Measurements from ENCODE around the gene UBE2L3.
"Not testable (repeated sequence)": the region's sequence is repeated elsewhere in the genome, so short reads cannot be mapped to it uniquely, and the experiment has no call there.

The UBE2L3 gene

DNA sequence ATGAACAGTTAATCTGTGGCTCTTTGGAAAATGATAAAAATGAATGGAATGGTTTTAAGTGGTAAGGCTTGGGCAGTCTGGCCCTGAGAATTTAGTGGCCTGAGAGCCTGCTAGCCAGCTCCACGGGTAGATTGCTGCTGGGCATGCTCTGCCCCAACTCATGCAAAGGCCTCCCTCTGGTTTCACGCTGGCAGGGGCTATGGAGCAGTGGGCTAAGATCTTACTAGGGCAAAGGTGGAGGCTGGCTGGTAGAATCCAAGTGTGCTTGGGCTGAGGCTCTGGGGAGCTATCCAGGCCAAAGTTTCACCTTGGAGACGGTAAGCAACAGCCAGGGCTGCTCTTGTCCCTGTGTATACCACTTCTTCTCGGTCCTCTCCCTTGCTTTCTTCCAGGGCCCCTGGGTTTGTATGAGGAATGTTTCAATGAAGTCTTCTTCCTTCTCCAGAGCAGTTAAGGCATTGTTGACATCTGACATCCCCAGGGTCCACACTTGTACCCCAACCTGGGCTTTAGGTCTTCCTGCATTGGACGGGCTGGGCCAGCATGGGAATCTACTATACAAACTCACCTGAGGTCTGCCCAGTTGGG, 27.4 kb downstream of the UBE2L3 start:
- TF ChIP-seq, protein P1, sequence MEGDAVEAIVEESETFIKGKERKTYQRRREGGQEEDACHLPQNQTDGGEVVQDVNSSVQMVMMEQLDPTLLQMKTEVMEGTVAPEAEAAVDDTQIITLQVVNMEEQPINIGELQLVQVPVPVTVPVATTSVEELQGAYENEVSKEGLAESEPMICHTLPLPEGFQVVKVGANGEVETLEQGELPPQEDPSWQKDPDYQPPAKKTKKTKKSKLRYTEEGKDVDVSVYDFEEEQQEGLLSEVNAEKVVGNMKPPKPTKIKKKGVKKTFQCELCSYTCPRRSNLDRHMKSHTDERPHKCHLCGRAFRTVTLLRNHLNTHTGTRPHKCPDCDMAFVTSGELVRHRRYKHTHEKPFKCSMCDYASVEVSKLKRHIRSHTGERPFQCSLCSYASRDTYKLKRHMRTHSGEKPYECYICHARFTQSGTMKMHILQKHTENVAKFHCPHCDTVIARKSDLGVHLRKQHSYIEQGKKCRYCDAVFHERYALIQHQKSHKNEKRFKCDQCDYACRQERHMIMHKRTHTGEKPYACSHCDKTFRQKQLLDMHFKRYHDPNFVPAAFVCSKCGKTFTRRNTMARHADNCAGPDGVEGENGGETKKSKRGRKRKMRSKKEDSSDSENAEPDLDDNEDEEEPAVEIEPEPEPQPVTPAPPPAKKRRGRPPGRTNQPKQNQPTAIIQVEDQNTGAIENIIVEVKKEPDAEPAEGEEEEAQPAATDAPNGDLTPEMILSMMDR (IDR thresholded peaks at IDR 0.05; ENCODE audit: low read depth, low read length) = no peak
- DNase-seq (ENCODE audit: extremely low read depth, low read depth) = no peak

DNA sequence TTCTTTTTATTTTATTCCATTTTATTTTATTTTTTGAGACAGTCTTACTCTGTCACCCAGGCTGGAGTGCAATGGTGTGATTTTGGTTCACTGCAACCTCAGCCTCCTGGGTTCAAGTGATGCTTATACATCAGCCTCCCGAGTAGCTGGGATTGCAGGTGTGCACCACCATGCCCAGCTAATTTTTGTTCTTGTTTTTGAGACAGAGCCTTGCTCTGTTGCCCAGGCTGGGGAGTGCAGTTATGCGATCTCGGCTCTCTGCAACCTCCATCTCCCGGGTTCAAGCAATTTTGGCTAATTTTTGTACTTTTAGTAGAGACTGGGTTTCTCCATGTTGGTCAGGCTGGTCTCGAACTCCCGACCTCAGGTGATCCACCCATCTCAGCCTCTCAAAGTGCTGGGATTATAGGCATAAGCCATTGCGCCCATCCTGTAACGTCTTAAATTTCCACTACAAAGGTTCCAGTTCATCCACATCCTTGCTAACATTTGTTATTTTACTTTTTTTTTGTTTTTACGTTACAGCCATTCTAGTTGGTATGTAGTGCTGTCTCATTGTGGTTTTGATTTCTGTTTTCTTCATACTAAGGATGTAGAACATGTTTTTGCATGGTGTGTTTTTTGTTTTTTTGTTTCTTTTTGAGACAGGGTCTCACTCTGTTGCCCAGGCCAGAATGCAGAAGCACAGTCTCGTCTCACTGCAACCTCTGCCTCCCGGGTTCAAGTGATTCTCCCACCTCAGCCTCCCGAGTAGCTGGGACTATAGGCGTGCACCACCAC, 29.0 kb downstream of the UBE2L3 start:
- not testable (repeated sequence) for DNase-seq (ENCODE audit: extremely low read depth, low read depth)

DNA sequence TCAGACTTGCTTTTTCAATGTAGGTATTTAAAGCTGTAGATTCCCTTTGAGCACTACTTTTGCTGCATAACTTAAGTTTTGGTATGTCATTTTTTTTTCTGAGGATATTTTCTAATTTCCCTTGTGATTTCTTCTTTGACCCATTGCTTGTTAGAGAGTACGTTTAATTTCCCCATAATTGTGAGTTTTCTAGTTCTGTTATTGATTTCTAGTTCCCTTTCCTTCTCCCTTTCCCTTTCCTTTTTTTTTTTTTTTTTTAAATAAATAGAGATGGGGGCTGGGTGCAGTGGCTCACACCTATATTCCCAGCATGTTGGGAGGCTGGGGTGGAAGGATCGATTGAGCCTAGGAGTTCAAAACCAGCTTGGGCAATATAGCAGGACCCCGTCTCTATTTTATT, 30.8 kb downstream of the UBE2L3 start:
- TF ChIP-seq, protein P1 (IDR thresholded peaks at IDR 0.05; ENCODE audit: low read depth, low read length) = no peak
- no peak for DNase-seq (ENCODE audit: extremely low read depth, low read depth)

DNA sequence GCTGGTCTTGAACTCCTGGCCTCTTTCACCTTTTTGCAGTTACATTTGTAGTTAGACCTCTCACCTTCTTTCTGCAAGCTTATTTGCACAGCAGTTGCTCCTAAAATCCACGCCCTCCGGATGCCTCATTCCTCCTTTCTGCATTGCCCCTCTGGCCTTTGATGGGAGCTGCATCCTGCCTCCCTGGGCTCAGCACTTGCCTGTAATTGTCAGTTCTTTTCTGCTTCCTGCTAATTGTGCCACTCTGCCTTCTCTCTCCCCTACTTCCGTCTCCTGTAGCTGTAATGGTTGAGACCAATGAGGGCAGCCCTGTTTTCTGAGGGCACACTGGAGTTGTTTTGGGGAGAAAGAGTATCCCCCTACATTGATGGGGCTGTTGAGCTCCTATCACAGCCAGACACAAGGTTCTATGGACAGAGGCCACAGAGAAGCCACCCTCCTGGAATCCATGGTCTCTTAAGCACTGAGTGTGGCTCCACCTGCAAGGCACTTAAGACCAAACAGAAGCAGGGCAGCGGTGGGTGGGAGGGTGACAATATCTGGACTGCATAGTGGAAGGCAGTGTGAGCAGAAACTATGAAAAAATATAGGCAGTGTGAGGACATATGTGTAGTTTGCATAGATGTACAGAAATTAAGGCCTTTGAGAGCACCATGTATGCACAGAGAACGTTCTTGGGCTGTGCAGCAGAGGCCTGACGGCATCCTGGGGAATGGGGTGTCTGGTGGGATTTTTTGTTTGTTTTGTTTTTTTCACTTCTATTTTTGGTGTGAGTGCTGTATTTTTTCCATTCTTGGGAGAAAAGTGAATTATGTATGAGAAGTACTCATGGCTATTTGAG, 31.8 kb downstream of the UBE2L3 start:
- TF ChIP-seq, protein P1 (IDR thresholded peaks at IDR 0.05; ENCODE audit: low read depth, low read length) = no peak
- no peak for DNase-seq (ENCODE audit: extremely low read depth, low read depth)

DNA sequence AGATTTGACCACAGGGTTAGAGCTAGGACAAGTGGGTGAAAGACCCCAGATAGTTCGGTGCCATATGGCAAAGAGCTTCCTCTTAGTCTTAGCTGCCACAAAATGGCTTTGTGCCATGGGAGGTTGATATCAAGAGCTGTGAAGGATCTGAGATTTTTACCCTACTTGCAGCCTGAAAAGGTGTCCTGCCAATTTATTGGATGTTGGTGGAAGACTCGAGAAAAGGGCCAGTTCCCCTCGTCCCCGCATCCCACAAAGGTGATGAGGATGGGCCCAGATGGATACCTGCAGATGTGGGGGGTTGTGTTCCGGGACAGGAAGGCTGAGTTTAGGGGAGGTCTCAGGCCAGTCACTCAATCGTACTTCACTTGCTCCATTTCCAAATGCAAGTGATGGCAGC, 35.1 kb downstream of the UBE2L3 start:
- DNase-seq (ENCODE audit: extremely low read depth, low read depth) = no peak
- TF ChIP-seq, protein P1 (IDR thresholded peaks at IDR 0.05; ENCODE audit: low read depth, low read length) = no peak

DNA sequence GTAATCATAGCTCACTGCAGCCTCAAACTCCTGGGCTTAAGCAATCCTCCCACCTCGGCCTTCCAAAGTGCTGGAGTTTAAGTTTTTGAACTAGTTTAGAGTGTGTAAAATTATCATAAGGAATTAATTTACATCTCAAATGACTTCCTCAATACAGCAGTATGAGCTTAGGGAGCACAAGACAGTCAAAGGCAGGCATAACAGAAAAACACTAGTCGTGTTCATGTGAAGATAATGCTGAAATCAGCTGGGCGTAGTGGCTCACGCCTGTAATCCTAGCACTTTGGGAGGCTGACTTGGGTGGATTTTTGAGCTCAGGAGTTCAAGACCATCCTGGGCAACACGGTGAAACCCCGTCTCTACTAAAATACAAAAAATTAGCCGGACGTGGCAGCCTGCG, 36.5 kb downstream of the UBE2L3 start:
- TF ChIP-seq, protein P1 (IDR thresholded peaks at IDR 0.05; ENCODE audit: low read depth, low read length) = no peak
- DNase-seq (ENCODE audit: extremely low read depth, low read depth) = no peak

DNA sequence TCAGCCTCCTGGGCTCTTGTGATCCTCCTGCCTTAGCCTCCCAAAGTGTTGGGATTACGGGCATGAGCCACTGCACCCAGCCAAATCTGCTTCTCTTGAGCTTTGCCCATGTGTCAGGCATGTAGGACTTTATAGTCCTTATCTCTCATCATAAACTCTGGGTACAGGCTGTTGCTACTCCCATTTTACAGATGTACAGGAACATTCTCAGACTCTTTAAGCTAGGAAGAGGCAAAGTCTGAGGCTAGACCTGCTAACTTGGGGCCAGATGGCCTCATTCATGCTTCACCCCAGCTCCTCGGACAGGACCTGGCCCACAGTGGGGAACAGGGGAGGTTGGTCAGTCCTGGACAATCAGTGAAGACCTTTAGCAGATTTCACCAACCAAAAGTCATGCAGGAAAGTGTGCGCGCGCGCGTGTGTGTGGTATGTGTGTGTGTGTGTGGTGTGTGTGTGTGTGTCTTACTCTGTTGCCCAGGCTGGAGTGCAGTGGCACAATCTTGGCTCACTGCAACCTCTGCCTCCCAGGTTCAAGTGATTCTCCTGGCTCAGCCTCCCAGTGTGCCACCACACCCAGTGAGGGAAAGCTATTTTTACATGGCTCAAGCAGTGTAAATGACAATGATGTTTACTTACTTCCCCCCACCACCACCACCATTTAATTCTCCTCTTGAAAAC, 38.5 kb downstream of the UBE2L3 start:
- DNase-seq (ENCODE audit: extremely low read depth, low read depth) = no peak
- TF ChIP-seq, protein P1 (IDR thresholded peaks at IDR 0.05; ENCODE audit: low read depth, low read length) = no peak

Measured in AG09319 (cell line).